Lower leg skin (tissue), 4 donors: ENCODE data around the gene NINL. TPM values are rescaled to one million over a fixed set of nuclear protein-coding genes. Genes with fewer than 3 reads are reported as not detected.

Source experiments
- DNase-seq, 2 donors: peaks; one replicate each; pipeline ENCODE4 v3.0.0-alpha.2; 2019; ENCODE audit warnings: low spot score in 2 of 2
- H3K4me3 ChIP-seq: fragments of 200-600 bp; sonication (generic); 2 replicates; pipeline ENCODE4 v1.5.1; 2017; ENCODE audit warnings: mild to moderate bottlenecking, low read depth; ENCODE audit not compliant: poor library complexity, severe bottlenecking
- POLR2A ChIP-seq, 2 donors: fragments of 450-650 bp; IDR thresholded peaks; one replicate each; pipeline ENCODE4 v1.6.1; 2016 to 2017; ENCODE audit warnings: antibody characterized with exemption in 2 of 2, mild to moderate bottlenecking in 1 of 2, moderate library complexity in 1 of 2
- WGBS, 2 donors: methylation state at CpG; one replicate each; pipeline ENCODE4 v1.1.5; 2018; 5-methylcytosine and 5-hydroxymethylcytosine counted together
- intact Hi-C: fragments of 100-400 bp; cut with DNase I; formaldehyde crosslinking; loops from one replicate; pipeline ENCODE4 v1.15.0; 2023; ENCODE audit warnings: low total_unique reads
- total RNA-seq, 4 donors: library from RNA; depleted of rRNA; stranded (reverse); fragments of >200 nt; gene quantifications; one replicate each; pipeline ENCODE4 v1.1.0, GENCODE V29; 2016
- TF ChIP-seq, protein P1 (sequence below), 3 donors: fragments of 450-650 bp; IDR thresholded peaks; one replicate each; pipeline ENCODE4 v1.5.1; 2016; ENCODE audit warnings: antibody characterized with exemption in 3 of 3, mild to moderate bottlenecking in 3 of 3, moderate library complexity in 2 of 3

The NINL gene
- total RNA-seq, 4 donors from 2014 or later, result 2.1 to 4.7 (median 3.7) TPM

DNA sequence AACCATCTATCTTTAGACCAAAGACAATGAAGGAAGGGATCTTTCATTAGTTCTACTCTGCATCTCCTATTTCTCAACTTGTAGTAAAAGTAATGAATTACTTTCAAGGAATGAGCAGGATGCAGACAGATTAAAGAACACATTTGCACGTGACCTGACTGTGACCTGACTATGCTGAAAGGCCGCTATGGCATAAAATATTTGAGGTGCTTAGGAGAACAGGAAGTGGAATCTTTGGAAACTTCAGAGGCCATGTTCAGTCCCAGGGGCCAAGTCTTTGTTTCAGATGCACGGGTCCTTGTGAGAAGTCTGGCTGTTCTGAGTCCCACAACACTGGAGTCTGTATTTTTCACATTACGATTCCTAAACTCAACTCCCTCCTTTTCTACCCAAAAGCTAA, 41.0 kb downstream of the NINL start:
- H3K4me3 ChIP-seq, result no peak overlapping the region
- DNase-seq, result peak in 1 of 2 donors; percentile 25
- no peak for TF ChIP-seq POLR2A (IDR thresholded peaks at IDR 0.05)
- TF ChIP-seq, protein P1, sequence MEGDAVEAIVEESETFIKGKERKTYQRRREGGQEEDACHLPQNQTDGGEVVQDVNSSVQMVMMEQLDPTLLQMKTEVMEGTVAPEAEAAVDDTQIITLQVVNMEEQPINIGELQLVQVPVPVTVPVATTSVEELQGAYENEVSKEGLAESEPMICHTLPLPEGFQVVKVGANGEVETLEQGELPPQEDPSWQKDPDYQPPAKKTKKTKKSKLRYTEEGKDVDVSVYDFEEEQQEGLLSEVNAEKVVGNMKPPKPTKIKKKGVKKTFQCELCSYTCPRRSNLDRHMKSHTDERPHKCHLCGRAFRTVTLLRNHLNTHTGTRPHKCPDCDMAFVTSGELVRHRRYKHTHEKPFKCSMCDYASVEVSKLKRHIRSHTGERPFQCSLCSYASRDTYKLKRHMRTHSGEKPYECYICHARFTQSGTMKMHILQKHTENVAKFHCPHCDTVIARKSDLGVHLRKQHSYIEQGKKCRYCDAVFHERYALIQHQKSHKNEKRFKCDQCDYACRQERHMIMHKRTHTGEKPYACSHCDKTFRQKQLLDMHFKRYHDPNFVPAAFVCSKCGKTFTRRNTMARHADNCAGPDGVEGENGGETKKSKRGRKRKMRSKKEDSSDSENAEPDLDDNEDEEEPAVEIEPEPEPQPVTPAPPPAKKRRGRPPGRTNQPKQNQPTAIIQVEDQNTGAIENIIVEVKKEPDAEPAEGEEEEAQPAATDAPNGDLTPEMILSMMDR (IDR thresholded peaks at IDR 0.05), result no peak
- intact Hi-C loops, result loop anchor here (10.0 kb wide), 1 partner anchor 50 kb away; no protein-coding TSS in a partner anchor
- WGBS, 2 donors, result 73 to 88% methylated on average over 4 of the region's 4 CpGs

DNA sequence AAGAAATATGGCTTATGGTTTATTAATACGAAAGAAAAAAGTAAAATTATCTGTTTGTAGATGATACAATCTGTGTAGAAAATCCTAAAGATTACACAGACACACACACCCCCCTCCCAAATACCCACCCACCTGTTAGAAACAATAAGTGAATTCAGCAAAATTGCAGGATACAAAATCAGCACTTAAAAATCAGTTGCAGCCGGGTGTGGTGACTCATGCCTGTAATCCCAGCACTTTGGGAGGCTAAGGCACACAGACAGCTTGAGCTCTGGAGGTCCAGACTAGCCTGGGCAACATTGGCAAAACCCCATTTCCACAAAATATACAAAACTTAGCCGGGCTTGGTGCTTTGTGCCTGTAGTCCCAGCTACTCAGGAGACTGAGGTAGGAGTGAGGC, 42.3 kb downstream of the NINL start:
- intact Hi-C loops, result loop anchor here (10.0 kb wide), 1 partner anchor 52 kb away; no protein-coding TSS in a partner anchor
- H3K4me3 ChIP-seq, result no peak overlapping the region
- TF ChIP-seq, protein P1 (IDR thresholded peaks at IDR 0.05), result no peak
- TF ChIP-seq POLR2A (IDR thresholded peaks at IDR 0.05), result no peak
- 69 to 72% methylated on average over 3 of the region's 3 CpGs for WGBS, 2 donors
- DNase-seq, result peak in 1 of 2 donors; percentile 61

- intact Hi-C loops, result loop anchor here (10.0 kb wide), 1 partner anchor 53 kb away; no protein-coding TSS in a partner anchor
- WGBS, 2 donors, result 42 to 53% methylated on average over 2 of the region's 2 CpGs
- DNase-seq, result peak in 1 of 2 donors; percentile 32
Measured at GRCh38 chr20:25541676-25542075, 43.7 kb downstream of the NINL start.

DNA sequence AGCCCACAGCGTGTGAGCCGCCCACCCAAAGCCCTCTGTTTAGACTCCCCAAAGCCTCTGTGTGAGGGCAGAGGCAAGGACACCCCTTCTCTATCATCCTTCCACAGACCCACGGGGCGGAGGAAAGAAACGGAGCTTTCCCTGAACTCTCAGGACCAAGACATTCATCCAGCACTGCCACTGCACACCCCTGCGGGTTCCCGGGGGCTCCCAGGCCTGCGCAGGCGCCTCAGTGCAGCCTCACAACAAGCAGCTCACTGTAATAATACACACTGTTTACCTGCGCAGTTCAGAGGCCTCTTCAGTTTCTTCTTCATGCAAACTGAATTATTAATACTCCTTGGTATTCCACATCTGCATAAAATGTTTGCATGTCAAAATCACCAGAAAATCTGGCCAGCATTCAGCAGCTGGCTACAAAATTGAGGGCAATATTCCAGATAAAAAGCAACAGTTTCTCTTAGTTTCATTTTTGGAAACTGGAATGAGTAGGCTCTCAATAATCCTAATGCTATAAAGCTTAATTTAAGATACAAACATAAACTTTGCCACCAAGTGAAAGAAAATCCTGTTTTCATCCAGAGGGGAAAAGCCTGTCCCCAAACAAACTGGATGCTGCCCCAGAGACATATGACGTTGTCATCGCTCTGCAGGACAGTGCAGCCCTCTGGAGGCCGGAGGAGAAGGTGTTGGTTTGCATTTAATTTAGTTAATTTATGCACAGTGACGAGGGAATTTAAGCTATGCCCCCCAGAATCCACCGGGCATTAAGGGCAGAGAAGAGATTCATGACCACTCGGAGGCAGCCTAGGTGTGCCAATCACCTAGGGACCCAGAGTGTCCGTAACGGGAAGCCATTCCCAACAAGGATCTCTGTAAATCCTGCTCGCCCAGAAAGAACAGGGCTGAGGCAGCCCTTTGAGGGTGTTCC, 45.3 kb downstream of the NINL start:
- 25 to 29% methylated on average over 19 of the region's 19 CpGs for WGBS, 2 donors
- no peak overlapping the region for H3K4me3 ChIP-seq
- DNase-seq, result peak in 1 of 2 donors; percentile 70
- TF ChIP-seq, protein P1 (IDR thresholded peaks at IDR 0.05), result no peak
- no peak for TF ChIP-seq POLR2A (IDR thresholded peaks at IDR 0.05)
- intact Hi-C loops, result loop anchor here (10.0 kb wide), 1 partner anchor 55 kb away; no protein-coding TSS in a partner anchor

More at GRCh38 chr20:25541676-25542075, 43.7 kb downstream of the NINL start:
- no peak for TF ChIP-seq POLR2A (IDR thresholded peaks at IDR 0.05)
- TF ChIP-seq, protein P1 (IDR thresholded peaks at IDR 0.05), result no peak
- no peak overlapping the region for H3K4me3 ChIP-seq

DNA sequence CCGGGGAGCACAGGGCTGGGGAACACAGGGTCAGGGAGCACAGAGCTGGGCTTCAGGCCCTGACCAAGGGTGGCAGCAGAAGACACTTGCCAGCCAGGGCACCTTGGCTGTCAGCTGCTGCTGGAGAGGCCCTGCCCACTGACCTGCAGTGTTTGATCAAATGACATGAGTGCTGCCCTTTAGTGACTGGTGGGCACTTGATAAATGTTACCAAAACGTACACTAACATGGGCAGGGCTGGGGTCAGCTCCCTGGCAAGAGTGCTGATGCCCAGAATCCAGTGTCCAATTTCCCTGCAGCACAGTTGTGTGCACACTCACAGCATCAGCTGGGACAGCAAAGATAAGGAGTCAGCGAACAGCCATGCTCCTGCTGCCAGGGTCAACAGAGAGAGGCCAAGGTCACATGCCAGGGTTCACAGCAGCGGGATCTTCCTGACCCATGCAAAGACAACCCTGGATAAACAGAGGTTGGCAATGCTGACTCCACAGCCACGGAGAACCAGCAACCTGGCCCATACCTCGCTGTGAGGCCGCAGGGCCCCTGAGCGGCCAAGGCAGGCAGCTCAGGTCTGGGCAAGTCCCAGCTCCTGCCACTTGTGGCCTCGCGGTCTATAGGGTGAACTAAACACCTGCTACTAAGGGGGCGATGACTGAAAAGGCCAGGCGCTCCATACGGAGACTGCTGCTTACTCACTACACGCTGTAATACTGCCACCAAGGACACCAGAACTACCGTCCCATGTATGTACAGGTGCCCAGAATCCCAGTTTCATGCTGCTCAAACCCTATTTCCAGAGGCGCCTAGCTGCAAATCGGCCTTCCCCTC, 46.3 kb downstream of the NINL start:
- intact Hi-C loops, result no loop called here
- 50 to 63% methylated on average over 12 to 17 of the region's 17 CpGs for WGBS, 2 donors
- no peak overlapping the region for H3K4me3 ChIP-seq
- no peak for TF ChIP-seq POLR2A (IDR thresholded peaks at IDR 0.05)
- TF ChIP-seq, protein P1 (IDR thresholded peaks at IDR 0.05), result peak in 1 of 3 donors; percentile 43
- DNase-seq, result peak in 1 of 2 donors; percentile 77
